Measurements from ENCODE around the gene SH3BP5L. TPM values are rescaled to one million over a fixed set of nuclear protein-coding genes. Genes with fewer than 3 reads are reported as not detected.

SH3BP5L gene
- total and polyA plus RNA-seq, 4 donors: 16.4 to 25.5 (median 17.5) TPM

DNA sequence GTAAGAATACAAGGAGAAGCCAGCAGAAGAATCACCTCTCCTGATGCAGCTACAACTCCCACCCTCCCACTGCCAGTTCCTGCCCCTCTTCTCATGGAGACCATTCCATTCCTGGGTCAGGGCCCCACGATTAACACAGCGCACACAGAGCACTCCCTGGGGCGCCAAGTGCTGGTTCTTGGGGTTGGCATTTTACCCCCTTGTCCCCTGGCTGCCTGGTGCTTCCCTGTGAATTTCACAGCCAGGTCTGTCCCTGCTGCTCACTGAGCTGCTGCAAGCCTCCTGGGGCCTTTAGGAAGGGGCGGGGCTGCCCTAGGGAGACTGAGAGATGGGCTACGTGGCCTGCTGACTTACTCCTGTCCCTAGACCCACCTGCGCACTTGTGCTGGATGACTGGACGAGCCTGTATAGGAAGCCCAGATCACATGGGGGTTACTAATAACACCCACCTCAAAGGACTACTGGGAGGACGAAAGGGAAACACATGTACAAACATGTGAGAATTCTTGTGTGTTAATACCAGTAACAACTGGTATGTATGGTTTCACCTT, 17.1 kb upstream of the SH3BP5L start:
- peak overlapping the region in 1 of 2 donors; percentile 58 for H3K27ac ChIP-seq (ENCODE audit: low read depth in 1 of 2, low read length in 1 of 2)
- TF ChIP-seq, protein P1, sequence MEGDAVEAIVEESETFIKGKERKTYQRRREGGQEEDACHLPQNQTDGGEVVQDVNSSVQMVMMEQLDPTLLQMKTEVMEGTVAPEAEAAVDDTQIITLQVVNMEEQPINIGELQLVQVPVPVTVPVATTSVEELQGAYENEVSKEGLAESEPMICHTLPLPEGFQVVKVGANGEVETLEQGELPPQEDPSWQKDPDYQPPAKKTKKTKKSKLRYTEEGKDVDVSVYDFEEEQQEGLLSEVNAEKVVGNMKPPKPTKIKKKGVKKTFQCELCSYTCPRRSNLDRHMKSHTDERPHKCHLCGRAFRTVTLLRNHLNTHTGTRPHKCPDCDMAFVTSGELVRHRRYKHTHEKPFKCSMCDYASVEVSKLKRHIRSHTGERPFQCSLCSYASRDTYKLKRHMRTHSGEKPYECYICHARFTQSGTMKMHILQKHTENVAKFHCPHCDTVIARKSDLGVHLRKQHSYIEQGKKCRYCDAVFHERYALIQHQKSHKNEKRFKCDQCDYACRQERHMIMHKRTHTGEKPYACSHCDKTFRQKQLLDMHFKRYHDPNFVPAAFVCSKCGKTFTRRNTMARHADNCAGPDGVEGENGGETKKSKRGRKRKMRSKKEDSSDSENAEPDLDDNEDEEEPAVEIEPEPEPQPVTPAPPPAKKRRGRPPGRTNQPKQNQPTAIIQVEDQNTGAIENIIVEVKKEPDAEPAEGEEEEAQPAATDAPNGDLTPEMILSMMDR (IDR thresholded peaks at IDR 0.05; ENCODE audit: control extremely low read depth, extremely low read depth): no peak
- ATAC-seq (ENCODE audit: insufficient read depth, low FRiP score) (no peak), DNase-seq (no peak)
- H3K4me1 ChIP-seq (ENCODE audit: control insufficient read depth in 5 of 5, insufficient read depth in 5 of 5, low read length in 5 of 5): peaks cover 0 to 17% (median 4%) of the 10 kb centered on the region in 5 donors
- no peak overlapping the region for H3K4me3 ChIP-seq
- H3K27me3 ChIP-seq (ENCODE audit: control insufficient read depth in 3 of 3, insufficient read depth in 3 of 3, low read length in 2 of 3): no peaks in the 10 kb centered on the region
- H3K9me3 ChIP-seq (ENCODE audit: control insufficient read depth in 4 of 4, insufficient read depth in 3 of 4, low read length in 3 of 4): peaks cover 0 to 2% (median 0%) of the 10 kb centered on the region in 4 donors
- 88 to 92% methylated on average over 8 of the region's 8 CpGs for WGBS, 2 donors
- no peak overlapping the region for H3K9ac ChIP-seq (ENCODE audit: insufficient read depth in 1 of 2, low read length in 2 of 2)
- peaks cover 17 to 30% (median 23%) of the 10 kb centered on the region in 4 donors for H3K36me3 ChIP-seq (ENCODE audit: control insufficient read depth in 4 of 4, insufficient read depth in 4 of 4, low read length in 4 of 4)

DNA sequence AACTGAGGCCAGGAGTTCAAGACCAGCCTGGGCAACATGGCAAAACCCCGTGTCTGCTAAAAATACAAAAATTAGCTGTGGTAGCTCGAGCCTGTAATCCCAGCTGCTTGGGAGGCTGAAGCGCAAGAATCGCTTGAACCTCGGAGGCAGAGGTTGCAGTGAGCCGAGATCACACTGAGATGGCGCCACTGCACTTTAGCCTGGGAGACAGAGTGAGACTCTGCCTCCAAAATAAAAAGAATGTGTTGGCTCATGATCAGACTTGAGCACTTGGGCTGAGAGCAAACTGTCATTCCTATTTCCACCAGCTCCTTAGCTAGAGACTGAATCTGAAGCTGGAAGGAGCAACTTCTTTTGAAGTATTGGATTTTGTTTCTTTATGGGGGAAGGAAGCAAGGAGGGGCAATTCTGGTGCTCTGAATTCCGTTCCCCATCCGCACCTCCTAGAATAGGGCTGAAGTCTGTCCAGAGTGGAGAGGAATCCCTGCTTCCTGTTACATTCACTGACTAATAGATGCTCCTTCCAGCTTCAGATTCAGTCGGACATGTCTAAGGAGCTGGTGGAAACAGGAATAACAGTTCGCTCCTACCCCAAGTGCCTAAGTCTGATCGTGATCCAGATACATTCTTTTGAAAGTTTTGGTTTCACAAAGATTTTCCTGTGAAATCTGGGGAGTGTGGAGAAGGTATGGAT, 16.1 kb upstream of the SH3BP5L start:
- Histone ChIP-seq H3K9ac (ENCODE audit: insufficient read depth in 1 of 2, low read length in 2 of 2) (no peak overlapping the region), H3K36me3 (ENCODE audit: control insufficient read depth in 4 of 4, insufficient read depth in 4 of 4, low read length in 4 of 4) (peaks cover 7 to 24% (median 19%) of the 10 kb centered on the region in 4 donors), H3K27ac (ENCODE audit: low read depth in 1 of 2, low read length in 1 of 2) (peak overlapping the region in 1 of 2 donors; percentile 58), H3K4me3 (no peak overlapping the region), H3K4me1 (ENCODE audit: control insufficient read depth in 5 of 5, insufficient read depth in 5 of 5, low read length in 5 of 5) (peaks cover 4 to 21% (median 8%) of the 10 kb centered on the region in 5 donors), H3K9me3 (ENCODE audit: control insufficient read depth in 4 of 4, insufficient read depth in 3 of 4, low read length in 3 of 4) (no peaks in the 10 kb centered on the region), H3K27me3 (ENCODE audit: control insufficient read depth in 3 of 3, insufficient read depth in 3 of 3, low read length in 2 of 3) (no peaks in the 10 kb centered on the region)
- DNase-seq (peak; percentile 69 to 85 (median 83)), ATAC-seq (ENCODE audit: insufficient read depth, low FRiP score) (no peak)
- TF ChIP-seq, protein P1 (IDR thresholded peaks at IDR 0.05; ENCODE audit: control extremely low read depth, extremely low read depth): peak; percentile 36
- 47 to 58% methylated on average over 12 of the region's 12 CpGs for WGBS, 2 donors

DNA sequence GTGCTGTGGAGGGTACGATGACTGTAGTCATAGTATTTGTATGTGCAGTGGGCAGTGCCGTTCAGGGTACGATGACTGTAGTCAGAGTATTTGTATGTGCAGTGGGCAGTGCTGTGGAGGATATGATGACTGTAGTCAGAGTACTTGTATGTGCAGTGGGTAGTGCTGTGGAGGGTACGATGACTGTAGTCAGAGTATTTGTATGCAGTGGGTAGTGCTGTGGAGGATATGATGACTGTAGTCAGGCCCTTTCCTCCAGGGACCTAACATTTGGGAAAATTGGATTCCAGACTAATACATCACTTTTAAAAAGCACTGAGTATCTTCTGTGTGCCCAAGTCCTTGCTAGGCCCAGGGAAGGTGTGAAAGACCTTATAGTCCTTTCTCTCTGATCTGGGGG, 15.2 kb upstream of the SH3BP5L start:
- no peak overlapping the region for H3K27ac ChIP-seq (ENCODE audit: low read depth in 1 of 2, low read length in 1 of 2)
- H3K4me3 ChIP-seq: no peak overlapping the region
- H3K36me3 ChIP-seq (ENCODE audit: control insufficient read depth in 4 of 4, insufficient read depth in 4 of 4, low read length in 4 of 4): peaks cover 0 to 20% (median 15%) of the 10 kb centered on the region in 4 donors
- ATAC-seq (ENCODE audit: insufficient read depth, low FRiP score) (no peak), DNase-seq (no peak)
- no peak overlapping the region for H3K9ac ChIP-seq (ENCODE audit: insufficient read depth in 1 of 2, low read length in 2 of 2)
- no peaks in the 10 kb centered on the region for H3K27me3 ChIP-seq (ENCODE audit: control insufficient read depth in 3 of 3, insufficient read depth in 3 of 3, low read length in 2 of 3)
- peaks cover 4 to 21% (median 8%) of the 10 kb centered on the region in 5 donors for H3K4me1 ChIP-seq (ENCODE audit: control insufficient read depth in 5 of 5, insufficient read depth in 5 of 5, low read length in 5 of 5)
- H3K9me3 ChIP-seq (ENCODE audit: control insufficient read depth in 4 of 4, insufficient read depth in 3 of 4, low read length in 3 of 4): no peaks in the 10 kb centered on the region
- 88 to 95% methylated on average over 4 of the region's 4 CpGs for WGBS, 2 donors
- TF ChIP-seq, protein P1 (IDR thresholded peaks at IDR 0.05; ENCODE audit: control extremely low read depth, extremely low read depth): no peak

All from lung (tissue), 12 donors.